ENCODE measurements around the gene FUT3.
A peak's percentile ranks its signal among the peaks of the same experiment; 100 is the strongest.

DNA sequence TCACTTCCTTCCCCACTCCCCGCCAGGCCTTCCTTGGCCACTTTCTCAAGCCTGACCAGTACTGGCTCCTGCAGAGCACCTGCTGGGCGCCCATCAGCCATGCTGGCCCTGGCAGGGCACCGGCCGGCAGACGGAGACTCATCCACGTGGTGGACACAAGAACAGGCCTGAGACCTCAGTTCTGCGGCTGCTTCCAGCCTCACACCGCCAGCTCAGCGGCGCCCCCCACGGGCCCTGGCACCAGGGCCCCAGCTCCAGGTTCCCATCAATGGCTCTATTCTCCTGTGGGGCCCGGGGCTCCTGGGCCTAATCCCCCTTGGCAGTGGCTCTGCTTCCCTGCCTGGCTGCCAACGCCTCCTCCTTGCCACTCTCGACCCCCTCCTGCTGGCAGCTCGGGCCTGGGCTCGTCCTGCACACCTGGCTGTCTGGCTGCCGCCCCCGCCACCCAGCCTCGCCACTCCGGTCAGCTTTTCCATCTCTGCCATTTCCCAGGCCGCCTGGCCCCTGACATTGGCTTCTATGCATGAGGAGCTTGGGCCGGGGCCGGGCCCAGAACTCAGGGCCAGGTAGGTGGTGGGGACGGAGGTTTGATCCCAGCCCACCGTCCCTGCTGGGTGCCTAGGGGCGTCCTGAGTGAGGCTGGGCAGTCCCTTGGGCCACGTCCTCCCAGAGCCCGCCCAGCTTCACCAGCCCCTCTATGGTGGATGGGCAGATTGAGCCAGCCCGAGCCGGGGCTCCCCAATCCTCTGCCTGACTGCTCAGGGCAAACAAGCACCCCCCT lies 46.1 kb upstream of the FUT3 start:
- TF ChIP-seq, protein P1, sequence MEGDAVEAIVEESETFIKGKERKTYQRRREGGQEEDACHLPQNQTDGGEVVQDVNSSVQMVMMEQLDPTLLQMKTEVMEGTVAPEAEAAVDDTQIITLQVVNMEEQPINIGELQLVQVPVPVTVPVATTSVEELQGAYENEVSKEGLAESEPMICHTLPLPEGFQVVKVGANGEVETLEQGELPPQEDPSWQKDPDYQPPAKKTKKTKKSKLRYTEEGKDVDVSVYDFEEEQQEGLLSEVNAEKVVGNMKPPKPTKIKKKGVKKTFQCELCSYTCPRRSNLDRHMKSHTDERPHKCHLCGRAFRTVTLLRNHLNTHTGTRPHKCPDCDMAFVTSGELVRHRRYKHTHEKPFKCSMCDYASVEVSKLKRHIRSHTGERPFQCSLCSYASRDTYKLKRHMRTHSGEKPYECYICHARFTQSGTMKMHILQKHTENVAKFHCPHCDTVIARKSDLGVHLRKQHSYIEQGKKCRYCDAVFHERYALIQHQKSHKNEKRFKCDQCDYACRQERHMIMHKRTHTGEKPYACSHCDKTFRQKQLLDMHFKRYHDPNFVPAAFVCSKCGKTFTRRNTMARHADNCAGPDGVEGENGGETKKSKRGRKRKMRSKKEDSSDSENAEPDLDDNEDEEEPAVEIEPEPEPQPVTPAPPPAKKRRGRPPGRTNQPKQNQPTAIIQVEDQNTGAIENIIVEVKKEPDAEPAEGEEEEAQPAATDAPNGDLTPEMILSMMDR (IDR thresholded peaks at IDR 0.05; ENCODE audit: low read depth, low read length): peak; percentile 26; the same call in 1 of the 2 replicates
- TF ChIP-seq EZH2phosphoT487 (IDR thresholded peaks at IDR 0.05; ENCODE audit: low read depth): no peak

Data from OCI-LY3 (cell line).